ENCODE data around the gene PGLYRP1. TPM values are rescaled to one million over a fixed set of nuclear protein-coding genes. Genes with fewer than 3 reads are reported as not detected.
A peak's percentile ranks its signal among the peaks of the same experiment; 100 is the strongest.

The PGLYRP1 gene
- polyA plus RNA-seq, 3 donors = 0.36 to 0.39 (median 0.37) TPM

GRCh38 chr19:46016426-46017094 lies 6.3 kb downstream of the PGLYRP1 start:
- Histone ChIP-seq H3K9me3 (replicated peaks in 1 of 2; ENCODE audit: control insufficient read depth in 1 of 2, insufficient read depth in 1 of 2, low read length in 2 of 2) (peaks cover 0 to 6% of the 10 kb centered on the region in 2 donors), H3K4me3 (replicated peaks in 1 of 3; ENCODE audit: low read depth in 2 of 3, low read length in 3 of 3) (peak overlapping the region; percentile 76 to 92 (median 84)), H4K20me1 (ENCODE audit: insufficient read depth, low read length) (peaks cover 24% of the 10 kb centered on the region), H3K4me1 (ENCODE audit: control insufficient read depth in 1 of 2, insufficient read depth in 2 of 2, low read length in 2 of 2) (peaks cover 18 to 29% of the 10 kb centered on the region in 2 donors), H3K4me2 (replicated peaks; ENCODE audit: extremely low read depth, low read length, poor library complexity, severe bottlenecking) (peak overlapping the region; percentile 100), H3K27me3 (ENCODE audit: control insufficient read depth in 2 of 2, insufficient read depth in 2 of 2, low read length in 2 of 2) (peaks cover 16 to 37% of the 10 kb centered on the region in 2 donors), H3K79me2 (ENCODE audit: insufficient read depth, low read length) (no peaks in the 10 kb centered on the region), H3K36me3 (replicated peaks in 1 of 2; ENCODE audit: control insufficient read depth in 1 of 2, insufficient read depth in 2 of 2, low read length in 2 of 2) (no peaks in the 10 kb centered on the region), H2AFZ (ENCODE audit: insufficient read depth, low read depth, low read length, poor library complexity, severe bottlenecking) (peak overlapping the region; percentile 81), H3K9ac (ENCODE audit: insufficient read depth, low read length, poor library complexity, severe bottlenecking) (peak overlapping the region; percentile 53), H3K27ac (ENCODE audit: low read depth in 1 of 2, low read length in 2 of 2) (no peak overlapping the region)
- H3K27ac Mint-ChIP-seq = peak overlapping the region in 1 of 7 donors; percentile 87
- DNase-seq = peak; percentile 72 to 83 (median 75)
- H3K4me3 Mint-ChIP-seq = peak overlapping the region; percentile 92 to 98
- H3K36me3 Mint-ChIP-seq = peaks cover 18 to 40% of the 10 kb centered on the region in 2 donors
- H3K4me1 Mint-ChIP-seq = peaks cover 19% of the 10 kb centered on the region
- peaks cover 0 to 13% (median 9%) of the 10 kb centered on the region in 7 donors for H3K9me3 Mint-ChIP-seq
- peak; percentile 90 for TF ChIP-seq CTCF (IDR thresholded peaks at IDR 0.05)
- WGBS (ENCODE audit: insufficient coverage) = under 1% methylated on average over 45 of the region's 48 CpGs
- intact Hi-C loops (cut with micrococcal nuclease) = loop anchor here in 1 of 2 donors (10.0 kb wide), 1 partner anchor 178 kb away; no protein-coding TSS in a partner anchor
- H3K27me3 Mint-ChIP-seq (ENCODE audit: low read depth in 3 of 3) = peaks cover 35 to 60% (median 41%) of the 10 kb centered on the region in 3 donors

GRCh38 chr19:46015687-46016425 lies 7.0 kb downstream of the PGLYRP1 start:
- peaks cover 16 to 32% of the 10 kb centered on the region in 2 donors for H3K27me3 ChIP-seq (ENCODE audit: control insufficient read depth in 2 of 2, insufficient read depth in 2 of 2, low read length in 2 of 2)
- peak overlapping the region; percentile 81 for H2AFZ ChIP-seq (ENCODE audit: insufficient read depth, low read depth, low read length, poor library complexity, severe bottlenecking)
- WGBS (ENCODE audit: insufficient coverage) = 2% methylated on average over 63 of the region's 63 CpGs
- Mint-ChIP-seq H3K36me3 (peaks cover 25 to 43% of the 10 kb centered on the region in 2 donors), H3K9me3 (peaks cover 0 to 13% (median 9%) of the 10 kb centered on the region in 7 donors), H3K4me3 (peak overlapping the region; percentile 92 to 98), H3K27me3 (ENCODE audit: low read depth in 3 of 3) (peaks cover 31 to 53% (median 36%) of the 10 kb centered on the region in 3 donors), H3K4me1 (peaks cover 19% of the 10 kb centered on the region), H3K27ac (peak overlapping the region in 2 of 7 donors; percentile 31 to 49)
- intact Hi-C loops (cut with micrococcal nuclease) = loop anchor here in 1 of 2 donors (10.0 kb wide), 1 partner anchor 179 kb away; no protein-coding TSS in a partner anchor
- H3K4me1 ChIP-seq (ENCODE audit: control insufficient read depth in 1 of 2, insufficient read depth in 2 of 2, low read length in 2 of 2) = peaks cover 18 to 29% of the 10 kb centered on the region in 2 donors
- peaks cover 0 to 6% of the 10 kb centered on the region in 2 donors for H3K9me3 ChIP-seq (replicated peaks in 1 of 2; ENCODE audit: control insufficient read depth in 1 of 2, insufficient read depth in 1 of 2, low read length in 2 of 2)
- peak overlapping the region; percentile 53 for H3K9ac ChIP-seq (ENCODE audit: insufficient read depth, low read length, poor library complexity, severe bottlenecking)
- no peak for TF ChIP-seq CTCF (IDR thresholded peaks at IDR 0.05)
- H3K79me2 ChIP-seq (ENCODE audit: insufficient read depth, low read length) = no peaks in the 10 kb centered on the region
- no peak for DNase-seq
- peaks cover 0 to 2% of the 10 kb centered on the region in 2 donors for H3K36me3 ChIP-seq (replicated peaks in 1 of 2; ENCODE audit: control insufficient read depth in 1 of 2, insufficient read depth in 2 of 2, low read length in 2 of 2)
- H3K27ac ChIP-seq (ENCODE audit: low read depth in 1 of 2, low read length in 2 of 2) = no peak overlapping the region
- peak overlapping the region; percentile 100 for H3K4me2 ChIP-seq (replicated peaks; ENCODE audit: extremely low read depth, low read length, poor library complexity, severe bottlenecking)
- H3K4me3 ChIP-seq (replicated peaks in 1 of 3; ENCODE audit: low read depth in 2 of 3, low read length in 3 of 3) = peak overlapping the region; percentile 76 to 92 (median 84)
- peaks cover 24% of the 10 kb centered on the region for H4K20me1 ChIP-seq (ENCODE audit: insufficient read depth, low read length)

All from CD14-positive monocyte (primary cell).